ENCODE results near the gene CFAP54.

CFAP54 gene

GRCh38 chr12:96520767-96521166 lies 31.4 kb downstream of the CFAP54 start (continued):
- TF ChIP-seq ZNF76 (tag by site-specific recombination; IDR thresholded peaks at IDR 0.05; ENCODE audit: borderline replicate concordance, low read depth) (no peak), ZNF513 (tag by site-specific recombination; IDR thresholded peaks at IDR 0.05) (no peak), ZFP41 (tag by site-specific recombination; IDR thresholded peaks at IDR 0.05; ENCODE audit: borderline replicate concordance) (no peak), EGR2 (tag by site-specific recombination; IDR thresholded peaks at IDR 0.05; ENCODE audit: low read depth) (no peak), KLF9 (tag by site-specific recombination; IDR thresholded peaks at IDR 0.05; ENCODE audit: low read depth) (no peak), ZNF654 (tag by site-specific recombination; IDR thresholded peaks at IDR 0.05; ENCODE audit: low read depth) (no peak), ZNF585B (tag by site-specific recombination; IDR thresholded peaks at IDR 0.05) (no peak), BCL11A (tag by site-specific recombination; IDR thresholded peaks at IDR 0.05; ENCODE audit: low read depth) (no peak), ZNF26 (tag by site-specific recombination; IDR thresholded peaks at IDR 0.05) (no peak), ZNF394 (tag by site-specific recombination; IDR thresholded peaks at IDR 0.05; ENCODE audit: borderline replicate concordance) (no peak)

DNA sequence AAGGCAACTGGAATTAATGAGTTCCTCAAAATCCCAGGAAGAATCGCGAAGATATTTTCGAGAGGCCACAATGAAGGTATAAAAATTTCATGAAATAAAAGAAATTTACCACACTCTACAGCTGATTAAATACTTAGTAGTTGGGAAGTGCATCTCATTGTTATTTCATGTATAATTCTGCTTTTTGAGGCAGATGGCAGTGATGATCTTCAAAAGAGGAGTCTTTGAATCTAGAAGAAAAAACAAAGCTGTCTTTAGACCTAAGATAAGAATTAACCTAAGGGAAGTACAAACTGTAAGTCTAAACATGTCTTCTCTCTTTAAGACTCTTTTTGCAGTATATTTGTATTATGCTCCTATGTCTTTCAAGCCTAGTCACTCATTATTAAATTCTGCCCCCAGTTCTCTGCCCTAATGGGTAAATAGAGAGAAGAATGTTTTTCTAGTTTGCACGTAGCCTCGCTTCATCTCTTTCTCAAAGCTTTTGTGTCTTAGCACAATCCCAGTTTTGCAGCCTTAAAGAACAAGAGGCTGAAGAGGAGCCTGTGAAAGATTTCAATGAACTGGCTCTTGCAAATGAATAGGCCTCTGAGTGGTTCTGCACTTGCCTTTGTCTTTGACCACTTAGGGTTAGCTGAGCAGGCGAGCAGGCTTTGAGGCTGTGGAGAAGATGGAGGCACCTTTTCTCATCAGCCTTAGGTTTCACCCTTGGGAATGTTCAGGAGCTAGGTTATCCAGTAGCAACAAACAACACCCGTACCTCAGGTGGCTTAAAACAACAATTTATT lies 32.7 kb downstream of the CFAP54 start:
- TF ChIP-seq ZNF433 (tag by site-specific recombination; IDR thresholded peaks at IDR 0.05; ENCODE audit: low read depth) (no peak), ZNF354C (tag by site-specific recombination; IDR thresholded peaks at IDR 0.05; ENCODE audit: borderline replicate concordance, low read depth) (no peak), ZNF580 (tag by site-specific recombination; IDR thresholded peaks at IDR 0.05) (no peak), ZNF830 (tag by site-specific recombination; IDR thresholded peaks at IDR 0.05; ENCODE audit: low read depth) (no peak), ZNF292 (tag by site-specific recombination; IDR thresholded peaks at IDR 0.05; ENCODE audit: borderline replicate concordance, low read depth) (no peak), ZNF549 (tag by site-specific recombination; IDR thresholded peaks at IDR 0.05) (no peak)
- TF ChIP-seq, protein P1, sequence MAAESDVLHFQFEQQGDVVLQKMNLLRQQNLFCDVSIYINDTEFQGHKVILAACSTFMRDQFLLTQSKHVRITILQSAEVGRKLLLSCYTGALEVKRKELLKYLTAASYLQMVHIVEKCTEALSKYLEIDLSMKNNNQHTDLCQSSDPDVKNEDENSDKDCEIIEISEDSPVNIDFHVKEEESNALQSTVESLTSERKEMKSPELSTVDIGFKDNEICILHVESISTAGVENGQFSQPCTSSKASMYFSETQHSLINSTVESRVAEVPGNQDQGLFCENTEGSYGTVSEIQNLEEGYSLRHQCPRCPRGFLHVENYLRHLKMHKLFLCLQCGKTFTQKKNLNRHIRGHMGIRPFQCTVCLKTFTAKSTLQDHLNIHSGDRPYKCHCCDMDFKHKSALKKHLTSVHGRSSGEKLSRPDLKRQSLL (tag by site-specific recombination; IDR thresholded peaks at IDR 0.05): no peak
- no peaks in the 10 kb centered on the region for H3K9me3 ChIP-seq (ENCODE audit: control insufficient read depth, insufficient read depth, low read depth, low read length)
- no peaks in the 10 kb centered on the region for H3K4me1 ChIP-seq (ENCODE audit: control insufficient read depth, insufficient read depth, low read length)
- no peak overlapping the region for H3K27ac ChIP-seq (ENCODE audit: extremely low read depth, low read depth, low read length)
- ChIA-PET POLR2A (interaction anchor here (0.7 kb wide), 1 partner anchor 361 kb away, joined by 5 read pairs; no protein-coding TSS in a partner anchor), CTCF (interaction anchor here (0.8 to 1.4 kb wide), 3 partner anchors 37 to 464 kb away, joined by 3 to 4 read pairs (median 4); no protein-coding TSS in a partner anchor)
- H3K4me3 ChIP-seq (ENCODE audit: low read depth, low read length): no peak overlapping the region
- H3K36me3 ChIP-seq (ENCODE audit: control insufficient read depth in 2 of 2, insufficient read depth in 1 of 2, low read length in 2 of 2): no peaks in the 10 kb centered on the region

GRCh38 chr12:96522690-96523089 lies 33.3 kb downstream of the CFAP54 start:
- H3K27ac ChIP-seq (ENCODE audit: extremely low read depth, low read depth, low read length): no peak overlapping the region
- CTCF ChIA-PET: interaction anchor here (1.1 kb wide), 1 partner anchor 462 kb away, joined by 3 read pairs; no protein-coding TSS in a partner anchor
- no peak overlapping the region for H3K4me3 ChIP-seq (ENCODE audit: low read depth, low read length)
- no peaks in the 10 kb centered on the region for H3K9me3 ChIP-seq (ENCODE audit: control insufficient read depth, insufficient read depth, low read depth, low read length)
- H3K4me1 ChIP-seq (ENCODE audit: control insufficient read depth, insufficient read depth, low read length): no peaks in the 10 kb centered on the region
- no peaks in the 10 kb centered on the region for H3K36me3 ChIP-seq (ENCODE audit: control insufficient read depth in 2 of 2, insufficient read depth in 1 of 2, low read length in 2 of 2)
- POLR2A ChIA-PET: no interaction called here
- no peak for TF ChIP-seq ZNF621 (tag by site-specific recombination; IDR thresholded peaks at IDR 0.05)
- TF ChIP-seq KLF1 (tag by site-specific recombination; IDR thresholded peaks at IDR 0.05): no peak
- no peak for TF ChIP-seq ZNF169 (tag by site-specific recombination; IDR thresholded peaks at IDR 0.05)
- TF ChIP-seq ZNF426 (tag by site-specific recombination; IDR thresholded peaks at IDR 0.05): no peak
- no peak for TF ChIP-seq ZNF561 (tag by site-specific recombination; IDR thresholded peaks at IDR 0.05; ENCODE audit: borderline replicate concordance)
- TF ChIP-seq ZNF274 (IDR thresholded peaks at IDR 0.05; ENCODE audit: low read length): no peak
- no peak for TF ChIP-seq ZNF274 (tag by site-specific recombination; IDR thresholded peaks at IDR 0.05; ENCODE audit: borderline replicate concordance)
- TF ChIP-seq, protein P2, sequence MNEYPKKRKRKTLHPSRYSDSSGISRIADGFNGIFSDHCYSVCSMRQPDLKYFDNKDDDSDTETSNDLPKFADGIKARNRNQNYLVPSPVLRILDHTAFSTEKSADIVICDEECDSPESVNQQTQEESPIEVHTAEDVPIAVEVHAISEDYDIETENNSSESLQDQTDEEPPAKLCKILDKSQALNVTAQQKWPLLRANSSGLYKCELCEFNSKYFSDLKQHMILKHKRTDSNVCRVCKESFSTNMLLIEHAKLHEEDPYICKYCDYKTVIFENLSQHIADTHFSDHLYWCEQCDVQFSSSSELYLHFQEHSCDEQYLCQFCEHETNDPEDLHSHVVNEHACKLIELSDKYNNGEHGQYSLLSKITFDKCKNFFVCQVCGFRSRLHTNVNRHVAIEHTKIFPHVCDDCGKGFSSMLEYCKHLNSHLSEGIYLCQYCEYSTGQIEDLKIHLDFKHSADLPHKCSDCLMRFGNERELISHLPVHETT (tag by site-specific recombination; IDR thresholded peaks at IDR 0.05): no peak
- TF ChIP-seq YY2 (tag by site-specific recombination; IDR thresholded peaks at IDR 0.05): no peak
- no peak for TF ChIP-seq ZNF302 (tag by site-specific recombination; IDR thresholded peaks at IDR 0.05; ENCODE audit: low read depth)
- no peak for TF ChIP-seq ZBTB48 (tag by site-specific recombination; IDR thresholded peaks at IDR 0.05)
